SK-MEL-5 (cell line): ENCODE data around the gene KISS1. TPM values are rescaled to one million over a fixed set of nuclear protein-coding genes. Genes with fewer than 3 reads are reported as not detected.

Experiments
- DNase-seq: peaks from one replicate; pipeline ENCODE4 v3.0.0-alpha.2; 2016; ENCODE audit warnings: low read depth, low spot score
- in situ Hi-C: cut with HindIII; loops from 2 replicates; pipeline ENCODE4 v1.10.0; 2016; ENCODE audit warnings: low sequenced_read_pairs, high pct_unique_total_duplicates, low pct_unique_long_range_greater_than_20kb
- total RNA-seq: library from RNA; depleted of rRNA; stranded (reverse); fragments of >200 nt; shearing (Covaris generic); gene quantifications from 2 replicates; pipeline ENCODE4 v1.2.3, GENCODE V29; 2014

The KISS1 gene
- total RNA-seq, 1 experiment from 2014 or later, result not detected

- DNase-seq, result no peak
- in situ Hi-C loops, result no loop called here
Measured at GRCh38 chr1:204201348-204202040, 5.2 kb upstream of the KISS1 start.

DNA sequence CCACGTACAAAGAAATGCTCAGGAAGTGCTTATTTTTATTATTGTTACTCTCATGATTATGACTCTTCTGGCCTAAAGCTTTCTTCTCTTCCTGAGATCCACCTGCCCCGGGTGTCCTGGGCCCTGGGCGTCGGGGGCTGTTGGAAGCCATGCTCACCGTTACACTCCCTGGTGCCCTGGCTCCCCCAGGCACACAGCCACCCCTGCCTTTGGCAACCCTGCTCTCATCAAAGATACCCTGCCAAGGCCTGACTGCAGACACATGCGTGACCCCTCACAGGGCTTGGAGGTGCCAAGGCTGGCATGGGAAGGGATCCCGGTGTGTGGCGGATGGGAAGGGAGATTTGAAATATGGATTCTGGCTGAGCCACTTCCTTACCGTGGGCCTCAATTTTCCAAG, 3.3 kb upstream of the KISS1 start:
- in situ Hi-C loops, result no loop called here
- DNase-seq, result no peak

- in situ Hi-C loops, result no loop called here
Measured at GRCh38 chr1:204198348-204199340, 2.4 kb upstream of the KISS1 start.

GRCh38 chr1:204197068-204197467, 777 bp upstream of the KISS1 start:
- DNase-seq, result no peak
- in situ Hi-C loops, result no loop called here

More at GRCh38 chr1:204198348-204199340, 2.4 kb upstream of the KISS1 start:
- DNase-seq, result no peak

- no peak for DNase-seq
- in situ Hi-C loops, result no loop called here
Measured at GRCh38 chr1:204194771-204195170, 1.5 kb downstream of the KISS1 start.

- no peak for DNase-seq
- in situ Hi-C loops, result no loop called here
Measured at GRCh38 chr1:204194080-204194479, 2.2 kb downstream of the KISS1 start.

GRCh38 chr1:204192589-204193352, 3.5 kb downstream of the KISS1 start:
- no peak for DNase-seq
- in situ Hi-C loops, result no loop called here

GRCh38 chr1:204192046-204192445, 4.2 kb downstream of the KISS1 start:
- no peak for DNase-seq
- in situ Hi-C loops, result no loop called here

GRCh38 chr1:204191456-204191855, 4.8 kb downstream of the KISS1 start:
- in situ Hi-C loops, result no loop called here
- DNase-seq, result no peak

DNA sequence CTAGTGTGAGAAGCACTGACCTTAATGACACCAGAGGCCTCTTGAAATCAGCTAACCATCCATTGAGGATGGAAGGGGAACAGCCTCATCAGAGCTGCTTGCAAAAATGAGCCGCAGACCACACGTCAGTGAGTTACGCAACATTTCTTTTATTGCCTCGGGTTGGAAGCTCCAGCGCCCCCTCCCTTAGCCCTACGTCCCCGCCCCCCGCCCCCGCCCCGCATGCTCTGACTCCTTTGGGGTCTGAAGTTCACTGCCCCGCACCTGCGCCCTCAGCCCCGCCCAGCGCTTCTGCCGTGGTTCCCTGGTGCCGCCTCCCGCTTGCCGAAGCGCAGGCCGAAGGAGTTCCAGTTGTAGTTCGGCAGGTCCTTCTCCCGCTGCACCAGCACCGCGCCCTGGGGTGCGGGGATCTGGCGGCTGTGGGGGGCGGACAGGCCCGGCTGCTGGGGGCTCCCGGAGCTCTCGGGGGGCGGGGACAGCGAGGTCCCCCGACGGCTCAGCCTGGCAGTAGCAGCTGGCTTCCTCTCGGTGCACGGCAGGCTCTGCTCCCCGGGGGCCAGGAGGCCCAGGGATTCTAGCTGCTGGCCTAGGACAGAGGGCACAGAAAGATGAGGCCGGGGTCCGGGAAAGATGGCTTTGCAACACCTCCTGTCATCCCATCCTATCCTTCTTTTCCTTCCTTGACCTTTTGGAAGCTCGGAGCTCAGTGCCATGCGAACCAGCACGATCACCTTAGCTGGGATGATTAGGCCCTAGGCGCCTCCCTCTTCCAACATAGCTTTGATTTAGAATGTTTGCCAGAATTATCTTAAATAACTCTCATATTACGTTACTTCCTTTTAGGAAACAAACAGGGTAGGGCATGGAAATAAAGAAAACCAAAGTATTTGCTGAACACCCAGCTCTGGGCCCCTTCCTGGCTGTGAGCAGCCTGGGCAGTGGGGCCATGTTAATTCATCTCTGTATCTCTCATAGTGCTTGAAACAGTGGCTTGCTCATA, 5.8 kb downstream of the KISS1 start:
- no peak for DNase-seq
- in situ Hi-C loops, result no loop called here

GRCh38 chr1:204188959-204189639, 7.2 kb downstream of the KISS1 start:
- in situ Hi-C loops, result no loop called here
- no peak for DNase-seq

DNA sequence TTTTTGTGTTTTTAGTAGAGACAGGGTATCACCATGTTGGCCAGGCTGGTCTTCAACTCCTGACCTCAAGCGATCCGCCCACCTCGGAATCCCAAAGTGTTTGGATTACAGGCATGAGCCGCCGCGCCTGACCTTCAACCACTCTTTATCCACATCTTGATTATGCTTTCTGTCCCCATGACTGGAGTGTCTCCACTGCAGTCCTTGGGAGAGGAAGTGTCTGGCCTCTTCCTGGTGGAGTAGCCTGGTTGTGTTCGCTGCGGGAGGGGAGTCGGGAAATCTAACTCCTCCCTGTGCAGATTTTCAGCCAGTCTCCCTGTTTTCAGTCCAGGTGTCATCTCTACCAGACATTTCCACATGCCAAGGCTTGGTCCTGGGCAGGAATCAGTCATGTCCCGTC, 9.7 kb downstream of the KISS1 start:
- no peak for DNase-seq
- in situ Hi-C loops, result no loop called here

GRCh38 chr1:204181116-204181515, 15.2 kb downstream of the KISS1 start:
- in situ Hi-C loops, result no loop called here
- no peak for DNase-seq

DNA sequence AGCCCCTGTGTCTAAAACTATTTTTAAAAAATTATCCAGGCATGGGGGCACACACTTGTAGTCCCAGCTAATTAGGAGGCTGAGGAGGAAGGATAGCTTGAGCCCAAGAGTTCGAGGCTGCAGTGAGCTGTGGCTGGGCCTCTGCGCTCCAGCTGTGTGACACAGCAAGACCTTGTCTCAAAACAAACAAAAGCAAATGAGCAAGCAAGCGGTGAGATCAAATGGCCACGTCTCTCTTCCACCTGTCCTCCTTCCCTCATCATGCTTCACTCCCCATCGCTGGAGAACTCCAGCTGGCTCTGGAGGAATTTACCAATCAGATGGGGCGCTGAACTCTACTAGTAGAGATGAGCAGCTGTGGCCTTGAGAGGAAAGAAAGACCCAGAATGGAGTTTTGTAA, 16.2 kb downstream of the KISS1 start:
- in situ Hi-C loops, result no loop called here
- DNase-seq, result no peak

GRCh38 chr1:204178487-204179281, 17.6 kb downstream of the KISS1 start:
- in situ Hi-C loops, result no loop called here
- DNase-seq, result no peak

- DNase-seq, result no peak
- in situ Hi-C loops, result no loop called here
Measured at GRCh38 chr1:204177133-204177532, 19.2 kb downstream of the KISS1 start.
